Epithelial cell of proximal tubule (primary cell): ENCODE data around the gene RBM47. TPM values are rescaled to one million over a fixed set of nuclear protein-coding genes. Genes with fewer than 3 reads are reported as not detected.
A peak's percentile ranks its signal among the peaks of the same experiment; 100 is the strongest.

Experiments
- DNase-seq: peaks from one replicate; pipeline ENCODE4 v3.0.0-alpha.2; 2011; ENCODE audit warnings: low read depth
- H3K4me3 ChIP-seq: 2 replicates; pipeline ENCODE4 v1.5.1; 2011; ENCODE audit warnings: low read depth, mild to moderate bottlenecking, low read length
- total RNA-seq: library from RNA; depleted of rRNA; stranded (reverse); fragments of >200 nt; gene quantifications from 2 replicates; pipeline ENCODE4 v1.2.3, GENCODE V29; 2015
- TF ChIP-seq, protein P1 (sequence below): conservative IDR thresholded peaks from 2 replicates; pipeline ENCODE4 v1.5.1; 2012; ENCODE audit warnings: low read depth, mild to moderate bottlenecking, low read length

The RBM47 gene
- 33.1 and 42.9 TPM in 2 replicates for total RNA-seq

GRCh38 chr4:40629401-40630334, at the start of gene RBM47:
RBM47 (minus strand) TSS chr4:40629864; CDS start chr4:40438893, 190,971 bp downstream.
- DNase-seq: no peak
- TF ChIP-seq, protein P1, sequence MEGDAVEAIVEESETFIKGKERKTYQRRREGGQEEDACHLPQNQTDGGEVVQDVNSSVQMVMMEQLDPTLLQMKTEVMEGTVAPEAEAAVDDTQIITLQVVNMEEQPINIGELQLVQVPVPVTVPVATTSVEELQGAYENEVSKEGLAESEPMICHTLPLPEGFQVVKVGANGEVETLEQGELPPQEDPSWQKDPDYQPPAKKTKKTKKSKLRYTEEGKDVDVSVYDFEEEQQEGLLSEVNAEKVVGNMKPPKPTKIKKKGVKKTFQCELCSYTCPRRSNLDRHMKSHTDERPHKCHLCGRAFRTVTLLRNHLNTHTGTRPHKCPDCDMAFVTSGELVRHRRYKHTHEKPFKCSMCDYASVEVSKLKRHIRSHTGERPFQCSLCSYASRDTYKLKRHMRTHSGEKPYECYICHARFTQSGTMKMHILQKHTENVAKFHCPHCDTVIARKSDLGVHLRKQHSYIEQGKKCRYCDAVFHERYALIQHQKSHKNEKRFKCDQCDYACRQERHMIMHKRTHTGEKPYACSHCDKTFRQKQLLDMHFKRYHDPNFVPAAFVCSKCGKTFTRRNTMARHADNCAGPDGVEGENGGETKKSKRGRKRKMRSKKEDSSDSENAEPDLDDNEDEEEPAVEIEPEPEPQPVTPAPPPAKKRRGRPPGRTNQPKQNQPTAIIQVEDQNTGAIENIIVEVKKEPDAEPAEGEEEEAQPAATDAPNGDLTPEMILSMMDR: no peak
- peak within 1 kb of the TSS; percentile 67 for H3K4me3 ChIP-seq

GRCh38 chr4:40678421-40678820, 48.8 kb upstream of the RBM47 start:
- H3K4me3 ChIP-seq: no peak overlapping the region
- TF ChIP-seq, protein P1: no peak
- no peak for DNase-seq

- no peak overlapping the region for H3K4me3 ChIP-seq
- no peak for DNase-seq
- TF ChIP-seq, protein P1: no peak
These were observed 45.5 kb upstream of the RBM47 start for GRCh38 chr4:40675166-40675565.

DNA sequence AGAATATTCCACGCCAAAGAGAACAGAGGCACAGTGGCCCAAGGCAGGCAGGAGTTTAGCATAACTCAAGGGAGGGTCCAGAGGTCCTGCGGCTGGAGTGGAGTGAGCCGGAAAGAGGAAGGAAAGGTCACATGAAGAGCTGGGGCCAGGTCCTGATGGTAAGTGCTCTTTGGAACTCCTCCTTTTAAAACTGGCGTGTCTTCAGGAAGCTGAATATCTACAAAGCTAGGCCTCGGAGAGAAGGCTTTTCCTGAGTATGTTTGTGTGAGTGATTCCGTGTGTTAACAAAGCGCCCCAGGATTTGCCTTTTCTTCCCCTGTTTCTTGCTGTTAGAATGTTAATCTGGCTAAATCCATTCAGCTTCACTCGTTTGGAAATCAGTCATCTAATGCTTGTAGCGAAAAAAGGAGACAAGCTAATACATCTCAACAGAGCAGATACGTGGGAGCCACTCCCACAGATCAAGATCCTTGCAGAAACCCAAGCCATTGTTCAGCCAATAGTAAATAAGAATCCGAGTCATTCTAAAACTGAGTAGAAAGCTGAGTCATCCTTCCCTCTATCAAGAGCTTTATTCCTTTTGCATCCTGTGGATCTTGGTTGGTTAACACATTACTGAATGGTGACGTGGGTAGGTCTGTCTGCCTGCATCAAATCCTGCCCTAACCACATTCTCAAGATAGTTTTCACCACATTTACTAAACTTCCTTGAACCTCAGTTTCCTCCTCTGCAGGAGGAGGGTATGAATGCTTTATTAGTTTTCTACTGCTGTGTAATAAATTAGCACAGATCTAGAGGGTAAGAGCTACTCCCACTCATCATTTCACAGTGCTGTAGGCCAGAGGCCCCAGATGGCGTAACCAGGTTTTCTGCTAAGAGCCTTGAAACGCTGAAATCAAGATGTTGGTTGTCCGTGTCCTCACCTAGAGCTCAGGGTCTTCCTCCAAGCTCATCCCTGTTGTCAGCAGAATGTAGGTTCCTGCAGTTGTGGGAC, 43.2 kb upstream of the RBM47 start:
- no peak overlapping the region for H3K4me3 ChIP-seq
- TF ChIP-seq, protein P1: no peak
- DNase-seq: peak; percentile 94

- no peak for DNase-seq
- H3K4me3 ChIP-seq: no peak overlapping the region
- TF ChIP-seq, protein P1: no peak
These were observed 39.8 kb upstream of the RBM47 start for GRCh38 chr4:40669504-40669903.

- H3K4me3 ChIP-seq: no peak overlapping the region
- TF ChIP-seq, protein P1: no peak
- no peak for DNase-seq
These were observed 36.2 kb upstream of the RBM47 start for GRCh38 chr4:40665842-40666241.
